Epithelial cell of esophagus (primary cell): ENCODE results near the gene CORO2B.

Experiments
- DNase-seq: peaks from one replicate; pipeline ENCODE4 v3.0.0; 2010; ENCODE audit warnings: low read depth
- H3K4me3 ChIP-seq: 2 replicates; pipeline ENCODE4 v1.5.1; 2011; ENCODE audit warnings: mild to moderate bottlenecking, low read length, control low read depth
- CTCF ChIP-seq: IDR thresholded peaks from 2 replicates; pipeline ENCODE4 v1.5.1; 2011; ENCODE audit warnings: low read depth, mild to moderate bottlenecking, low read length, control low read depth, inconsistent platforms; ENCODE audit not compliant: insufficient read depth; ENCODE audit errors: missing control alignments

CORO2B gene

GRCh38 chr15:68550498-68551295 lies 28.1 kb upstream of the CORO2B start:
- no peak overlapping the region for H3K4me3 ChIP-seq
- peak; percentile 71 for DNase-seq
- peak; percentile 93 for TF ChIP-seq CTCF

- DNase-seq, result no peak
- no peak for TF ChIP-seq CTCF
- H3K4me3 ChIP-seq, result no peak overlapping the region
Measured at GRCh38 chr15:68551296-68551635, 27.5 kb upstream of the CORO2B start.

GRCh38 chr15:68552344-68552743 lies 26.4 kb upstream of the CORO2B start:
- no peak for DNase-seq
- no peak overlapping the region for H3K4me3 ChIP-seq
- TF ChIP-seq CTCF, result no peak

- H3K4me3 ChIP-seq, result no peak overlapping the region
- no peak for TF ChIP-seq CTCF
- DNase-seq, result peak; percentile 18
Measured at GRCh38 chr15:68552773-68553172, 26.0 kb upstream of the CORO2B start.

GRCh38 chr15:68553314-68553993 lies 25.3 kb upstream of the CORO2B start:
- no peak for DNase-seq
- H3K4me3 ChIP-seq, result no peak overlapping the region
- TF ChIP-seq CTCF, result no peak

GRCh38 chr15:68553994-68554720 lies 24.6 kb upstream of the CORO2B start:
- DNase-seq, result peak; percentile 69
- peak; percentile 76 for TF ChIP-seq CTCF
- no peak overlapping the region for H3K4me3 ChIP-seq
